Measurements from ENCODE around the gene ERFE. TPM values are rescaled to one million over a fixed set of nuclear protein-coding genes. Genes with fewer than 3 reads are reported as not detected.

ERFE gene
- total RNA-seq, 1 donor from 2014 or later, result 4.2 TPM

- H3K9me3 ChIP-seq (ENCODE audit: control insufficient read depth in 3 of 3, low read length in 3 of 3), result no peaks in the 10 kb centered on the region
- no peaks in the 10 kb centered on the region for H3K27me3 ChIP-seq (ENCODE audit: control insufficient read depth in 3 of 3, insufficient read depth in 3 of 3, low read length in 3 of 3)
- H3K27ac ChIP-seq (ENCODE audit: low read depth, low read length), result no peak overlapping the region
- H3K4me1 ChIP-seq (ENCODE audit: control insufficient read depth in 3 of 3, insufficient read depth in 3 of 3, low read length in 3 of 3), result peaks cover 10 to 13% (median 10%) of the 10 kb centered on the region in 3 donors
- H3K36me3 ChIP-seq (ENCODE audit: control insufficient read depth in 3 of 3, insufficient read depth in 3 of 3, low read length in 3 of 3), result no peaks in the 10 kb centered on the region
- H3K4me3 ChIP-seq (ENCODE audit: low read length in 3 of 3), result no peak overlapping the region
- H3K9ac ChIP-seq (ENCODE audit: low read depth in 1 of 3, low read length in 3 of 3), result no peak overlapping the region
Observed at GRCh38 chr2:238207006-238207405, 48.2 kb downstream of the ERFE start.

- Histone ChIP-seq H3K27me3 (ENCODE audit: control insufficient read depth in 3 of 3, insufficient read depth in 3 of 3, low read length in 3 of 3) (no peaks in the 10 kb centered on the region), H3K4me1 (ENCODE audit: control insufficient read depth in 3 of 3, insufficient read depth in 3 of 3, low read length in 3 of 3) (peaks cover 20% of the 10 kb centered on the region in 3 donors), H3K9ac (ENCODE audit: low read depth in 1 of 3, low read length in 3 of 3) (peak overlapping the region in 2 of 3 donors; percentile 54 to 59), H3K27ac (ENCODE audit: low read depth, low read length) (no peak overlapping the region), H3K36me3 (ENCODE audit: control insufficient read depth in 3 of 3, insufficient read depth in 3 of 3, low read length in 3 of 3) (no peaks in the 10 kb centered on the region), H3K4me3 (ENCODE audit: low read length in 3 of 3) (peak overlapping the region in 1 of 3 donors; percentile 45), H3K9me3 (ENCODE audit: control insufficient read depth in 3 of 3, low read length in 3 of 3) (no peaks in the 10 kb centered on the region)
Observed at GRCh38 chr2:238216651-238217184, 57.9 kb downstream of the ERFE start.

Other genes with a start within 250 kb of the ERFE start
- gene UBE2F, start 192.0 kb upstream of the ERFE start, total RNA-seq, result 33.4 TPM
- 11.5 TPM for gene SCLY, start 98.0 kb upstream of the ERFE start, total RNA-seq
- 1.6 TPM for gene ESPNL, start 58.6 kb upstream of the ERFE start, total RNA-seq
- gene KLHL30, start 20.3 kb upstream of the ERFE start, total RNA-seq, result 18.3 TPM
- 33.4 TPM for gene ILKAP, start 44.7 kb downstream of the ERFE start, total RNA-seq
- 7.8 TPM for gene HES6, start 81.1 kb downstream of the ERFE start, total RNA-seq
- 8.4 TPM for gene PER2, start 129.6 kb downstream of the ERFE start, total RNA-seq
- gene TRAF3IP1, start 161.5 kb downstream of the ERFE start, total RNA-seq, result 4.2 TPM